K562 (cell line): ENCODE data around the gene HSPB3. TPM values are rescaled to one million over a fixed set of nuclear protein-coding genes. Genes with fewer than 3 reads are reported as not detected.

ENCODE experiments used
- ATAC-seq: fragments of 200-7000 bp; cut with Tn5 transposase; 3 replicates; pipeline ENCODE4 v1.9.1; 2020; ENCODE audit warnings: moderate library complexity
- BruUV-seq: library from RNA; stranded (reverse); fragments of 400-500 nt; replicated peaks from 2 replicates; lab custom pipeline; 2021; lab: Mats Ljungman, UMichigan
- CTCF ChIA-PET: fragments of 300-600 bp; formaldehyde crosslinking; extraction: SDS; loops from one replicate; lab custom pipeline; 2021; ENCODE audit warnings: low intra/inter-chr PET ratio; lab: Yijun Ruan, JAX
- POLR2A ChIA-PET: fragments of 300-600, 350-650 bp; sonication (Branson Sonifier 250); formaldehyde crosslinking; extraction: SDS; loops from one replicate; lab custom pipeline; 2021; ENCODE audit warnings: antibody characterized with exemption, inconsistent platforms; lab: Yijun Ruan, JAX
- DNase-seq, 4 experiments: peaks; one replicate each; pipeline versions ENCODE4 v3.0.0 to v3.0.0-alpha.2; 2011 to 2018; ENCODE audit warnings: low spot score in 3 of 4, mixed read lengths in 3 of 4; ENCODE audit errors: extremely low read depth in 1 of 4
- FAIRE-seq: peaks from 2 replicates; lab custom pipeline; 2011; peaks lifted over from hg19 to GRCh38; lab: Jason Lieb, UNC
- H2AFZ ChIP-seq: 2 replicates; pipeline ENCODE4 v1.6.0; 2011; ENCODE audit warnings: low read depth, low read length, control low read depth, inconsistent platforms
- H3K27ac ChIP-seq: fragments of 200-600 bp; 3 replicates; pipeline ENCODE4 v1.8.0; 2011; ENCODE audit warnings: low read depth, mild to moderate bottlenecking, control low read depth, inconsistent platforms, low read length, moderate library complexity, mixed read lengths; ENCODE audit errors: extremely low read depth
- H3K27me3 ChIP-seq, 2 experiments: fragments of 300-600 bp in 1 of 2; 2 replicates in 1 of 2; 3 replicates in 1 of 2; pipeline versions ENCODE4 v1.6.0 to v1.8.0; 2011; ENCODE audit warnings: inconsistent platforms in 2 of 2, low read length in 2 of 2, mild to moderate bottlenecking in 1 of 2, mixed read lengths in 1 of 2, moderate library complexity in 1 of 2; ENCODE audit not compliant: control insufficient read depth in 2 of 2, insufficient read depth in 2 of 2
- H3K36me3 ChIP-seq: fragments of 300-600 bp; 3 replicates; pipeline ENCODE4 v1.8.0; 2011; ENCODE audit warnings: mild to moderate bottlenecking, low read length, inconsistent platforms; ENCODE audit not compliant: control insufficient read depth, insufficient read depth
- H3K4me1 ChIP-seq, 2 experiments: fragments of 200-600 bp in 1 of 2; replicated peaks in 1 of 2; 2 replicates in 1 of 2; 3 replicates in 1 of 2; pipeline versions ENCODE4 v1.5.1 to v1.8.0; 2011; ENCODE audit warnings: inconsistent platforms in 2 of 2, low read length in 2 of 2, mild to moderate bottlenecking in 1 of 2, mixed read lengths in 1 of 2, moderate library complexity in 1 of 2; ENCODE audit not compliant: control insufficient read depth in 2 of 2, insufficient read depth in 2 of 2
- H3K4me2 ChIP-seq: 2 replicates; pipeline ENCODE4 v1.6.1; 2011; ENCODE audit warnings: low read length, control low read depth, inconsistent platforms, mixed read lengths; ENCODE audit not compliant: insufficient read depth
- H3K4me3 ChIP-seq: fragments of 200-600 bp; sonication (generic), shearing (Covaris generic); 2 replicates; pipeline ENCODE4 v1.5.1; 2016; ENCODE audit warnings: control low read depth, inconsistent platforms
- H3K79me2 ChIP-seq: fragments of 200-600 bp; 3 replicates; pipeline ENCODE4 v1.8.0; 2011; ENCODE audit warnings: low read length, inconsistent platforms; ENCODE audit not compliant: control insufficient read depth, insufficient read depth
- H3K9ac ChIP-seq, 2 experiments: 2 replicates each; pipeline versions ENCODE4 v1.6.0 to v1.6.1; 2011; ENCODE audit warnings: low read depth in 2 of 2, low read length in 2 of 2, control low read depth in 1 of 2, inconsistent platforms in 1 of 2, mild to moderate bottlenecking in 1 of 2, mixed read lengths in 1 of 2; ENCODE audit not compliant: insufficient read depth in 1 of 2
- H3K9me1 ChIP-seq: one replicate; pipeline ENCODE4 v1.6.0; 2011; ENCODE audit warnings: inconsistent platforms, mild to moderate bottlenecking, low read length, moderate library complexity; ENCODE audit not compliant: control insufficient read depth, insufficient read depth
- H3K9me3 ChIP-seq: replicated peaks from 2 replicates; pipeline ENCODE4 v1.5.1; 2011; ENCODE audit warnings: low read depth, low read length, inconsistent platforms; ENCODE audit not compliant: control insufficient read depth, insufficient read depth
- H4K20me1 ChIP-seq: replicated peaks from 2 replicates; pipeline ENCODE4 v1.6.1; 2011; ENCODE audit warnings: low read length, inconsistent platforms, mixed read lengths; ENCODE audit not compliant: control insufficient read depth, insufficient read depth
- ELF4 ChIP-seq: fragments of 450-650 bp; formaldehyde crosslinking; IDR thresholded peaks from 2 replicates; pipeline ENCODE4 v1.4.0; 2022; ENCODE audit warnings: missing genetic modification characterization
- FOSL1 ChIP-seq: fragments of 200-800 bp; sonication (Bioruptor generic); conservative IDR thresholded peaks from 2 replicates; pipeline ENCODE4 v1.6.1; 2016; ENCODE audit warnings: missing genetic modification characterization, missing compliant biosample characterization
- ZKSCAN3 ChIP-seq: fragments of 250-450 bp; sonication (Bioruptor Pico); IDR thresholded peaks from 2 replicates; pipeline ENCODE4 v1.4.0; 2020
- WGBS: fragments of 100-300 bp; shearing (Covaris generic); methylation state at CpG from one replicate; pipeline ENCODE4 v1.1.6; 2016; ENCODE audit warnings: low coverage, mixed read lengths; ENCODE audit not compliant: insufficient coverage; ENCODE audit errors: missing lambda C conversion rate; 5-methylcytosine and 5-hydroxymethylcytosine counted together
- in situ Hi-C: fragments of 300-500 bp; cut with MboI; formaldehyde crosslinking; loops from 4 replicates; pipeline ENCODE4 v1.15.0; 2018; ENCODE audit warnings: inconsistent platforms, mixed read lengths
- intact Hi-C: fragments of 100-400 bp; cut with micrococcal nuclease; formaldehyde crosslinking; loops from 2 replicates; pipeline ENCODE4 v1.14.2; 2022
- polyA plus RNA-seq, 8 experiments: library from polyadenylated mRNA; depleted of rRNA in 4 of 8; stranded (reverse) in 5 of 8; unstranded in 3 of 8; fragments of >200 nt; fragmentation: Nextera tagmentation in 2 of 8; fragmentation: Illumina TruSeq in 1 of 8; extraction: Ambion mirVana in 2 of 8; extraction: Trizol in 1 of 8; gene quantifications; 2 replicates each; pipeline versions ENCODE4 v1.2.1 to v1.2.3, GENCODE V29; 2011 to 2014; ENCODE audit warnings: inconsistent platforms in 1 of 8, missing spikeins in 1 of 8
- total RNA-seq, 7 experiments: library from RNA; depleted of rRNA in 6 of 7; stranded (reverse); fragments of >200 nt in 6 of 7; fragmentation: Illumina TruSeq in 2 of 7; extraction: Trizol in 2 of 7; gene quantifications; 2 replicates each; pipeline versions ENCODE4 v1.2.1 to v1.2.3, GENCODE V29; 2011 to 2021; ENCODE audit warnings: low replicate concordance in 1 of 7
- TF ChIP-seq, protein P1 (sequence below): sonication (generic); formaldehyde crosslinking; IDR thresholded peaks from 2 replicates; pipeline ENCODE4 v1.9.0; 2022; ENCODE audit warnings: mild to moderate bottlenecking, missing genetic modification reagents

The HSPB3 gene
- total and polyA plus RNA-seq, 9 of the 15 experiments (the other 6 are each of a cell fraction or from before 2014, with no cell fraction given), result 2.4 to 6.3 (median 3.4) TPM

DNA sequence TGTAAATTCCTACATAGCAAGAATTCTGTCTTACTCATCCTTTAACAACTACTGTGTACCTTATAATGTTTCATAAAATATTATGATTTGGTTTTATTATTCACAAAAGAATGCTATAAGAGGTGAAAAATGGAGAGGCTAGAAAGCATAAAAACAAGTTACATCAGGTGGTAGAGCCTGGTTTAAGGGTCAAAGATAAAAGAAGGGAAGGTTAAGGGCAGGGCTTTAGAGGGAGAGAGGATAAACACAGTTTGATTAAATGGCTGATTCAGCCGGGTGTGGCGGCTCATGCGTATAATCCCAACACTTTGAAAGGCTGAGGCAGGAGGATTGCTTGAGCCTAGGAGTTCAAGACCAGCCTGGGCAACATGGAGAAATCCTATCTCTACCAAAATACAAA lies 40.4 kb upstream of the HSPB3 start:
- in situ Hi-C loops (no loop called here), intact Hi-C loops (no loop called here)
- H3K9ac ChIP-seq, result no peak overlapping the region
- H2AFZ ChIP-seq, result no peak overlapping the region
- H3K36me3 ChIP-seq, result peaks cover 47% of the 10 kb centered on the region; the same call in 2 of the 3 replicates
- peak; percentile 16; the same call in 1 of the 3 replicates for ATAC-seq
- peaks cover 2% of the 10 kb centered on the region; the same call in 1 of the 3 replicates for H3K79me2 ChIP-seq
- H3K4me2 ChIP-seq, result no peak overlapping the region
- POLR2A ChIA-PET, result no interaction called here
- no peak for DNase-seq
- no TSS peak for BruUV-seq
- TF ChIP-seq FOSL1 (tag), result 0 out of 2 replicates have a peak, but pooled peaks have one; percentile 11
- no peak for TF ChIP-seq ZKSCAN3 (CRISPR knock-in tag)
- H3K27ac ChIP-seq, result no peak overlapping the region
- FAIRE-seq, result no peak
- H3K4me1 ChIP-seq, result peaks cover 0 to 3% of the 10 kb centered on the region in 2 experiments; a peak in 4 of 5 replicates
- CTCF ChIA-PET, result no interaction called here
- H3K9me3 ChIP-seq, result peaks cover 2% of the 10 kb centered on the region; the same call in 1 of the 2 replicates
- no peaks in the 10 kb centered on the region for H4K20me1 ChIP-seq
- H3K27me3 ChIP-seq, result no peaks in the 10 kb centered on the region
- WGBS, result 31% methylated on average over 3 of the region's 3 CpGs
- H3K4me3 ChIP-seq, result no peak overlapping the region
- no peaks in the 10 kb centered on the region for H3K9me1 ChIP-seq

DNA sequence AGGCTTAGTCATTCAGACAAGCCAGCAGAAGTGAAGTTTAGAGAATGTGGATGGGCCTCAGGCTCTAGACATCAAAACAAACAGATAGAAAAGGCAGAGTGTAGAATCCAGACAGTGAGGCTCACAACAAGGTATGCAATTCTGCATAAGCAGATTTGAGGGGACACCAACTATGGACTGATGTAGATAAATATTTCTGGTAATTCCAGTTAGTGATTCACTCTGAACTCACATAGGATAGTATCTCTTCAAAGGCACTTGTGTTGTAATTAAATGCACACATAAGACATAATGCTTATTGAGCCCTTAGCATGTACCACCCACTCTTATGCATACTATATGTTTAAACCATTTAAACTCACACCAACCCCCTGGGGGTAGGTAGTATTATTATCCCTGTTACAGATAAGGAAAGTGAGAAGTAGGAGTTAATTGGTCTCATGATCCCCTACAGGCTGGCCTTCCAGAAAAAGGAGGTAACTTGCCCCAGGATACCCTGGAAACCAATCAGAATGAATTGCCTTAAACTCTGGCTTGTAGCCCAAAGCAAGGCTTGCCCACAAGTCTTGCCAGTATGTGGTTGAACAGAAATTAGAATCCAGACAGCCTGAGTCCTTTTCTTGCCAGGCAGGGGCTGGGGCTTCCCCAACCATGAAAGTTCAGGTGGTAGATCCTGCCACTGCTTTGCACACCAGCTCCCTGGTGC lies 39.5 kb upstream of the HSPB3 start:
- H3K27me3 ChIP-seq, result no peaks in the 10 kb centered on the region
- in situ Hi-C loops (no loop called here), intact Hi-C loops (no loop called here)
- no peak overlapping the region for H3K4me3 ChIP-seq
- no peak for DNase-seq
- peaks cover 40% of the 10 kb centered on the region; the same call in 2 of the 3 replicates for H3K36me3 ChIP-seq
- H3K4me1 ChIP-seq, result peaks cover 0 to 3% of the 10 kb centered on the region in 2 experiments; a peak in 4 of 5 replicates
- peaks cover 2% of the 10 kb centered on the region; the same call in 1 of the 3 replicates for H3K79me2 ChIP-seq
- no peak overlapping the region for H3K4me2 ChIP-seq
- CTCF ChIA-PET, result no interaction called here
- TF ChIP-seq, protein P1, sequence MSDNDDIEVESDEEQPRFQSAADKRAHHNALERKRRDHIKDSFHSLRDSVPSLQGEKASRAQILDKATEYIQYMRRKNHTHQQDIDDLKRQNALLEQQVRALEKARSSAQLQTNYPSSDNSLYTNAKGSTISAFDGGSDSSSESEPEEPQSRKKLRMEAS, result no peak
- no peak for TF ChIP-seq ELF4
- POLR2A ChIA-PET, result interaction anchor here (0.8 kb wide), 1 partner anchor 9 kb away, joined by 3 read pairs; no protein-coding TSS in a partner anchor
- BruUV-seq, result no TSS peak
- H3K9me1 ChIP-seq, result no peaks in the 10 kb centered on the region
- H3K27ac ChIP-seq, result no peak overlapping the region; the same call in 2 of the 3 replicates
- no peak overlapping the region for H2AFZ ChIP-seq
- H4K20me1 ChIP-seq, result no peaks in the 10 kb centered on the region
- peak; percentile 42 for ATAC-seq
- no peak for FAIRE-seq
- peaks cover 2% of the 10 kb centered on the region; the same call in 1 of the 2 replicates for H3K9me3 ChIP-seq
- H3K9ac ChIP-seq, result no peak overlapping the region
